Upper lobe of right lung (tissue), 1 donor: ENCODE measurements around the gene TMC3. TPM values are rescaled to one million over a fixed set of nuclear protein-coding genes. Genes with fewer than 3 reads are reported as not detected.

Source experiments
- ATAC-seq: fragments of 200-7000 bp; cut with Tn5 transposase; one replicate; pipeline ENCODE4 v1.9.1; 2020; ENCODE audit warnings: mild to moderate bottlenecking, moderate library complexity
- DNase-seq: peaks from one replicate; pipeline ENCODE4 v3.0.0-alpha.2; 2020
- H3K27ac ChIP-seq: fragments of 200-600 bp; one replicate; pipeline ENCODE4 v1.8.0; 2022
- H3K27me3 ChIP-seq: fragments of 200-600 bp; one replicate; pipeline ENCODE4 v1.8.0; 2022; ENCODE audit warnings: mild to moderate bottlenecking
- H3K36me3 ChIP-seq: fragments of 200-600 bp; one replicate; pipeline ENCODE4 v1.8.0; 2022
- H3K4me1 ChIP-seq: fragments of 200-600 bp; one replicate; pipeline ENCODE4 v1.8.0; 2022
- H3K4me3 ChIP-seq: fragments of 200-600 bp; one replicate; pipeline ENCODE4 v1.8.0; 2022; ENCODE audit warnings: mild to moderate bottlenecking
- H3K9me3 ChIP-seq: fragments of 200-600 bp; one replicate; pipeline ENCODE4 v1.8.0; 2022
- CTCF ChIP-seq: fragments of 200-600 bp; IDR thresholded peaks from one replicate; pipeline ENCODE4 v1.8.0; 2022; ENCODE audit warnings: antibody characterized with exemption
- intact Hi-C: fragments of 100-400 bp; cut with DNase I; formaldehyde crosslinking; loops from one replicate; pipeline ENCODE4 v1.11.0; 2022
- total RNA-seq: library from RNA; stranded (reverse); fragmentation: NEBNext Ultra II Directional; extraction: Animal tissue kit (Norgen Biotek cat#: 25700); gene quantifications from one replicate; pipeline ENCODE4 v1.2.1, GENCODE V29; 2021
- donor health status: DM: no; HTN: yes; CAD: no; lungs with severe emphysema.

The TMC3 gene
- total RNA-seq, 1 donor from 2014 or later = not detected

- Histone ChIP-seq H3K4me1 (peaks cover 6% of the 10 kb centered on the region), H3K9me3 (no peaks in the 10 kb centered on the region), H3K4me3 (no peak overlapping the region), H3K36me3 (no peaks in the 10 kb centered on the region), H3K27ac (no peak overlapping the region), H3K27me3 (no peaks in the 10 kb centered on the region)
- no peak for TF ChIP-seq CTCF
- intact Hi-C loops = no loop called here
- no peak for ATAC-seq
- DNase-seq = no peak
Measured at GRCh38 chr15:81329446-81329845, 44.6 kb downstream of the TMC3 start.

- Histone ChIP-seq H3K4me1 (peaks cover 17% of the 10 kb centered on the region), H3K27me3 (no peaks in the 10 kb centered on the region), H3K9me3 (no peaks in the 10 kb centered on the region), H3K27ac (no peak overlapping the region), H3K4me3 (no peak overlapping the region), H3K36me3 (no peaks in the 10 kb centered on the region)
- no peak for ATAC-seq
- no peak for DNase-seq
- intact Hi-C loops = no loop called here
- TF ChIP-seq CTCF = no peak
Measured at GRCh38 chr15:81327516-81327915, 46.5 kb downstream of the TMC3 start.

GRCh38 chr15:81326466-81327212, 47.4 kb downstream of the TMC3 start:
- no peaks in the 10 kb centered on the region for H3K36me3 ChIP-seq
- intact Hi-C loops = no loop called here
- ATAC-seq = no peak
- H3K27me3 ChIP-seq = no peaks in the 10 kb centered on the region
- no peak overlapping the region for H3K27ac ChIP-seq
- peaks cover 18% of the 10 kb centered on the region for H3K4me1 ChIP-seq
- H3K9me3 ChIP-seq = no peaks in the 10 kb centered on the region
- no peak for TF ChIP-seq CTCF
- H3K4me3 ChIP-seq = no peak overlapping the region
- no peak for DNase-seq

DNA sequence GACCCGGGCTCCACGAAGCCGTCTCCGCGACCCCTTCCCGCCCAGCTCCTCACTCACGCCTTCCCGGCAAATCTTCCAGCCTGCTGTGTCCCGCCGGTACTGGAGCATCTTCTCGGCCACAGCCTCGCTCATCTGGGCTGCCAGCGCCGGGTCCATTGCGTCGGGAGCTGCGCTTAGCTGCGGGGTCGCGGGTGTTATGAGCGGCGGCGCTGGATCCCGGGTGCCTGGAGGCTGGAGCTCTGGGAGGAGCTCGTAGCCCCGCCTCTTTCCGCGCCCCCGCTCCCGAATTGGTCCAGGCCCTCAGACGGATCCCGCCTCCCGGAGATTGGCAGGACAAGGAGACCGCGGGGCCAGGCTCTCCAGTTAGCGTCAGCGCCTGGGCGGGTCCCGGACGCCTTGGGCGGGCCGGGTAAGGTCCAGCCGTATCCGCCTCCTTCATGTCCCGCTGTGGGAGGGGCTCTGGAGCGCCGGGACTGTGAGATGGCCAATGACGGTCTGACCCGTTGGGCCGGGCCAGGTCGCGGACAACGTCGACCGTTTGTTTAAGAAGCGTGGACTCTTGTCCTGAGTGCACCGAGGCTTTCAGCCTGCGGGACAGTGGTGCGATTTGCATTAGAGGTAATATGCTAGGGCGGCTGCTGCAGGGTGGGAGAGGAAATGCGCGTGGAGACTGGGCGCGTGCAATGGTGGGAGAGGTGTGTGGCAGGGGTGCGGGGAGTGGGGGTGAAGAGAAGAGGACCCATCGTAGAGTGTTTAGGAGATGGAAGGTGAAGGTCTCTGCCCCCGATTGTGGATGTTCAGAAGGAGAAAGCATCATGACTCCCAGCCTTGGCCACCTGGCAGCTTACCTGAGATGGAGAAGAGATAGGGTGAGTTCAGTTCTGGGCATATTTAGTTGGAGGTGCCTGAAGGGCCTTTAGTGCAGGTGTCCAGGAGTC, 49.8 kb downstream of the TMC3 start, which contains the start of gene STARD5:
STARD5 (minus strand) TSS at position 198 of the 938 bp plus-strand sequence; CDS start at position 156, 42 bp downstream.
- no peak for TF ChIP-seq CTCF
- peak; percentile 100 for ATAC-seq
- H3K27me3 ChIP-seq = no peaks in the 10 kb centered on the region

DNA sequence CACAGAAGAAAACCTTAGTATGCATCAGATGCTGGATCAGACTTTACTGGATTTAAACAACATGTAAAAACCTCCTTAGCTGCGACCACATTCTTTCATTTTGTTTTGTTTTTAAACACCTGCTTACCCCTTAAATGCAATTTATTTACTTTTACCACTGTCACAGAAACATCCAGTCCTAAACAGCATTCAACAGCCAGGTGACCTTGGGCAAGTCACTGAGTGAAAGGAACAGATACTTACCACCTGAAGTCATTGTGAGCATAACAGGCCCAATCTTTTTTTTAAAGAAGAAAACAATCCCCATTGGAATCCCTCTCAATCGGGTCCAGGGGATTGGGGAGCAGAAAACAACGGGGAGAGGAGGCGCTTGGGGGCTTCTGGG, 50.5 kb downstream of the TMC3 start:
- H3K4me3 ChIP-seq = peak overlapping the region; percentile 89
- no peaks in the 10 kb centered on the region for H3K9me3 ChIP-seq
- H3K4me1 ChIP-seq = peaks cover 18% of the 10 kb centered on the region
- peaks cover 15% of the 10 kb centered on the region for H3K36me3 ChIP-seq
- no peak for DNase-seq
- peak overlapping the region; percentile 65 for H3K27ac ChIP-seq
- no peak for TF ChIP-seq CTCF
- no peaks in the 10 kb centered on the region for H3K27me3 ChIP-seq
- intact Hi-C loops = no loop called here
- no peak for ATAC-seq

More for the DNA sequence above, 49.8 kb downstream of the TMC3 start, which contains the start of gene STARD5:
- peak within 1 kb of the TSS; percentile 89 for H3K4me3 ChIP-seq
- peak within 1 kb of the TSS; percentile 65 for H3K27ac ChIP-seq
- peaks cover 8% of the 10 kb centered on the region for H3K36me3 ChIP-seq
- intact Hi-C loops = no loop called here
- no peaks in the 10 kb centered on the region for H3K9me3 ChIP-seq
- DNase-seq = peak; percentile 100
- H3K4me1 ChIP-seq = peaks cover 18% of the 10 kb centered on the region
